CD4-positive, alpha-beta T cell treated with Interleukin-4 for 1 hour (primary cell): ENCODE measurements around the gene WWC2.
"Not testable (repeated sequence)": the region's sequence is repeated elsewhere in the genome, so short reads cannot be mapped to it uniquely, and the experiment has no call there.

Experiments used
- DNase-seq, 2 donors: peaks; one replicate each; pipeline ENCODE4 v3.0.0-alpha.2; 2020 to 2022

Gene WWC2

DNA sequence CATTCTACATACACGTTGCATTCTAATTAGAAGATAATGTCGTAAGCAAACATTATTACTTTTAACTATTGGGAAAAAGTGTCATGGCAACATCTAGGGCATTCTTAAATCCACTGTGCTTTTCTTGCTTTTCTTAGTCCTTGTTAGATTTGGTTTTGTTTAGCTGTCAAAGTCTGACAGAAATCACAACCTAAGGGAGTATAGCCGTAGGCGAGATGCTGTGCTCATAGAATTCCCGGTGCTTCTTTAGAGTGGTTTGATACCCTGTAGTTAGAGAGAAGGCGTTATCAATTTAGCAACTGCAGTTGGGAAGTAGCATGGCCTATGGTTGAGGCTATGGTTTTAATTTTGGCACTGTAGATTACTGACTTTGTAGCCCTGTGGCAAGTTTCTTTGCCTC, 45.7 kb downstream of the WWC2 start:
- DNase-seq: no peak

- DNase-seq: no peak
These were observed 46.7 kb downstream of the WWC2 start for GRCh38 chr4:183145773-183146172.

- DNase-seq: no peak
These were observed 47.4 kb downstream of the WWC2 start for GRCh38 chr4:183146478-183146877.

DNA sequence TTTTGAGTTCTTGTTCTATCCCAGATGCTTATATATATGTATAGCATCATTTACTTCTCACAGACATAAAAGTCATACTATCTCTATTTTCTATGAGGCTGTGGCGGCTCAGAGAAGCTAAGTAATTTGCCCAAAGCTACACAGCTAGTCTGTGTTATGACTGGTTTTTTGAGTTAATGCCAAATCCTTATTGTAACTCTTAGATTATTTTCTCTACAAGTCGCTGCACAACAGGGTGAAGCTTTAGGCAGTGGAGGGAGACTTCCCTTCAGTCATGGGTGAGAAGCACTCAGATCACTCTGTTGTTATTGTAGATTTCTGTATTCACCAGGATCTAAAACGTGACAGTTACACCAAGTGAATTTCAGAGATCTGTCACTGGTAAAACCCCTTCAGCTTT, 48.1 kb downstream of the WWC2 start:
- DNase-seq: no peak

DNA sequence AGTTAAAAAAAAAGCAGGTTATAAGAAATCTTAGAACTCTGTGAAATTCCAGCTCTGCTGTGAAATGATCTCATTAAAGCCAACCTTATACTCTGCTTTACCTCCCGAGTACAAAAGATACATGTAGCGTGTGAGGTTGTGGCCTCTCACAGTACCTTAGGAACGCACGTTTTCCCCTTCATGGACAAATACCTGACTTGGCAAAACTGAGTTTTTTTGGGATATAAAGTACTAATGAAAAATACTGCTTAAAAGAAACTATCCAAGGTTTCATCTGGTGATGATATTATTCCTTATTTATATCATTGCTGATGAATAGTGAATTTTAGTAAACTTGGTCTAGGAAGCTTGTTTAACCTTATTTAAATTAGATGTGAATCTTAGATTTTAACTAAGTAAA, 48.9 kb downstream of the WWC2 start:
- DNase-seq: no peak

DNA sequence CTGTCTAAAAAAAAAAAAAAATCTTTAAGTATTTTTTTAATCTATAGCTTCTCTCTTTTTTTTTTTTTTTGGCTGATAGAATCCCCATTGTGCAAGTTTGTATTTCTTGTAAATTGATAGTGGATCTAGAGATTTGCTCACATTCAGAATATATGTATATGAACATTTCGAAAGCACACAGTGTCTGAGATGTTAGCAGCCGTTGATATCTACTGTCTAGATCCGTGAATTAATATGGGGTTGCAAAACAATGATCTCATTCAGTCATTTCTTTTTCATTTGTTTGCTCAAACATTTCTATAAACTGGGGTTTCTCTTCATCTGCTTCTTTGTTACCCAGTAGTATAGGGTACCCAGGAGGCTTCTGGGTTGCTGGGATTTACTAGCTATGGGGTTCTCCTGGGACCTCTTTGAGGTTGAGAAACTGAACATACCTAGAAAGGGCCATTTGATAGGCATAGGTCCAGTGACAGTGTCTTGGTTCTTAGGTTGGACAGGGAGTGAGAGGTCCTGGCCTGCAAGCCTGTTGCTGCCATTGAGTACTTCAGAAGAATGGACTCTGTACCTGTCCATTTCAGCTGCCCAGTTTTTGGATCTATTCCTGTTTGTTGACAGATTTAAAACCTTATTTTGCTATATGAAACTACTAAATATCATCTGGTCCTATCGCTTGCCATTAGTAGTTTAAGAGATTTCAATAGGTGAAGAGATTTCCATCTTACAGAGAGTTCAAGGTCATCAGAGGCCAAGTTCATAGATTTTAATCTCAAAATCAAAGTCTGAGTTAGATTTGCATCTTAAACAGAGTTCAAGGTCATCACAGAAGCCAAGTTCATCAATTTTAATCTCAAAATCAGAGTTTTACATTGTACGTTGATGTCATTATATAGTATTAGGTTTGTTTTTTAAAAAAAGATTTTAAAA, 50.8 kb downstream of the WWC2 start:
- no peak for DNase-seq

DNA sequence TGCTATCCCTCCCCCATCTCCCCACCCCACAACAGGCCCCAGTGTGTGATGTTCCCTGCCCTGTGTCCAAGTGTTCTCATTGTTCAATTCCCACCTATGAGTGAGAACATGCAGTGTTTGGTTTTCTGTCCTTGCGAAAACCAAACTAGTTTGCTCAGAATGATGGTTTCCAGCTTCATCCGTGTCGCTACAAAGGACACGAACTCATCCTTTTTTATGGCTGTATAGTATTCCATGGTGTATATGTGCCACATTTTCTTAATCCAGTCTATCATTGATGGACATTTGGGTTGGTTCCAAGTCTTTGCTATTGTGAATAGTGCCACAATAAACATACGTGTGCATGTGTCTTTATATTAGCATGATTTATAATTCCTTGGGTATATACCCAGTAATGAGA, 51.6 kb downstream of the WWC2 start:
- not testable (repeated sequence) for DNase-seq

DNA sequence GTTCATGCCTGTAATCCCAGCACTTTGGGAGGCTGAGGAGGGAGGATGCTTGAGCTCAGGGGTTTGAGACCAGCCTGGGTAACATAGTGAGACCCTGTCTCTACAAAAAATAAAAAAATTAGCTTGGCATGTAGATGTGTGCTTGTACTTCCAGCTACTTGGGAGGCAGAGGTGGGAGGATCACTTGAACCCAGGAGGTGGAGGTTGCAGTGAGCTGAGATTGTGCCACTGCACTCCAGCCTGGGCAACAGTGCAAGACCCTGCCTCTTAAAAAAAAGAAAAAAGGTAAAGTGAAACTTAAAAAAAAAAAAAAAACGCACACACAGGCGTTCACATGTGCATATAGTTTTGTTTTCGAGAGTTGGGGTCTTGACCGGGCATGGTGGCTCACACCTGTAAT, 53.2 kb downstream of the WWC2 start:
- DNase-seq: not testable (repeated sequence)

DNA sequence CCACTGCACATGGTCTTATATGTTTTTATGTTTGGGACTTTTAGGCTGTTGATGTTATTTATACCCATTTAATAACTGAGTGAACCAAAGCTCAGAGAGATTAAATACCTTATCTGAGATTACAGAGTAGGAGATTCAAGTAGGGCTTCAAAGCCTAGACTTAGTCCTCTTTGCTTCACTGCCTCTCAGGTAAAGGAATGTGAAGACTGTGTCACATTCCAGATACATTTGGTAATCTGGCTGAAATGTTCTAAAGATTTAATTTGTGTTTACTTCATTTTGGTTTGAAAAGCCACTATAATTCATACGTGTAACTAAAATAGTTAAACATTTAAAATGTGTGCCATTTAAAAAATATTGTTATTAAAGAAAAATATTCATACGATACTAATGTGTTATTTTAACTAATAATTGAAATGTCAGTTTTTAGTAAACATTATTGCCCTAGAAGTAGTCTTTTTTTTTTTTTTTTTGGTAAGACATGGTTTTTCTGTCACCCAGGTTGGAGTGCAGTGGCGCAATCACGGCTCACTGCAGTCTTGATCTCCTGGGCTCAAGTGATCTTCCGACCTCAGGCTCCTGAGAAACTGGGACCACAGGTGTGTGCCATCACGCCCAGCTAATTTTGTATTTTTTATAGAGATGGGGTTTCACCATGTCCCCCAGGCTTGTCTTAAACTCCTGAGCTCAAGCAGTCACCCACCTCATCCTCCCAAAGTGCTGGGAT, 54.3 kb downstream of the WWC2 start:
- DNase-seq: no peak

GRCh38 chr4:183154701-183155391, 55.8 kb downstream of the WWC2 start:
- DNase-seq: no peak

- DNase-seq: no peak
These were observed 56.6 kb downstream of the WWC2 start for GRCh38 chr4:183155450-183156184.

DNA sequence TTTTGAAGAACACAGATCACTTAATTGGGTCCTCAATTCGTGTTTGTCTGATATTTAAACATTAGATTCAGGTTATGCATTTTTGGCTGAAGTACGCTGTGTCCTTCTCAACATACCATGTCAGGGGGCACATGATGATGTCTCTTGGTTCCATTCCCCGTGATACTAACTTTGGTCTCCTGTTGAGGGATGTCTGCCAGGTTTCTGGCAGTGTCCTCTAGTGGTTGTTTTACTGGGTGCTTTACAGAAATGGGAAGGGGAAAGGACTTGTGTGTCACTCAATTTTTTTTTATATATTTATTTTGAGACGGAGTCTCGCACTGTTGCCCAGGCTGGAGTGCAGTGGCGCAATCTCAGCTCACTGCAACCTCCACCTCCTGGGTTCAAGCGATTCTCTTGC, 58.2 kb downstream of the WWC2 start:
- DNase-seq: no peak

GRCh38 chr4:183158062-183158461, 59.0 kb downstream of the WWC2 start:
- DNase-seq: no peak

DNA sequence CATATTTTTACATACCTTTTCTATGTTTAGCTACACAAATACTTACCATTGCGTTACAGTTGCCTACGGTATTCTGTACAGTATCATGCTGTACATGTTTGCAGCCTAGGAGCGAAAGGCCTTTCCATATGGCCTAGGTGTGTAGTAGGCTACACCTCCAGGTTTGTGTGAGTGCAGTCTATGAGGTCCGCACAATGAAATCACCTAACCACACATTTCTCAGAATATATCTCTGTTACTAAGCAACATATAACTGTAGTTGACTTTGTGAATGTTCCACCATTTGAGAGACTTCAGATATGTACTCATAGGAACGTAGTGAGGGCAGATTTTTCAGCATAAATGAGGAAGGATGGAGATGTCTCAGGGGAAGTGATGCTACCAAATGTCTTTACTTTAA, 62.6 kb downstream of the WWC2 start:
- DNase-seq: no peak

DNA sequence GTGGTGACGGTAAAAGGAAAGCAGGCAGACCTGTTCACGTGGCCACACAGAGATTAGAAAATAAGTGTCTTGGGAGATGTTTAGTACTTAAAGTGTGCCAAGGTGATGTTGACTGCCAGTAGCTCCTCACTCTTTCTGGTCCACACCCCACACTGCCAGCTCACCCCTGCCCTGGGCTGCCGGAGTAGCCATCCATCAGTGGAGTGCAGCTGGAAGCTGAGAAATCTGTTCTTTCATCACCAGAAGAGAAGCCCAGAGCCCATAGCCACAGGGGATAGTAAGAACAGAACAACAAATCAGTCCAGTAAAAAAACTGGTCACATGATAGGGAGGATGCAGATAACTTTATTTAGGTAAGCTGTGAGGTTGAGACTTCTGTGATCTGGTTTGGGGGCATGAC, 64.1 kb downstream of the WWC2 start:
- DNase-seq: no peak

GRCh38 chr4:183164963-183165362, 65.9 kb downstream of the WWC2 start:
- no peak for DNase-seq

DNA sequence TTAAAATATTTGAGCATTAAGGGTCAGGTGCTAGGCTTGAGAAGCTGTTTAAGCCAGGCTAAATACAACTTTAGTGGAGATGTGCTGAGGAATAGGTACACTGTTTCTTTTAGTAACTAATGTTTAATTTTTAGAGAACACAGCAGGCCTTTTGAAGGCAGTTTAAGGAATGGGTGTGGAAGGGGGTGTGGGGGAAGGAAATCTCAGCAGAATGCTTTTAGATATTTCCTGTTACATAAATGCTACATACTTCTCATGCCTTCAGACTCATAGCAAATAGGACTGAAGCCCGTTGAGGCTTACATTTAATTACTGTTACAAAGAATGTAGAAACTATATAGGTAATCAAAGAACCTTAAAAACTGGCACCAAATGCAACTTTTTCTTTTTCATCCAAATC, 66.3 kb downstream of the WWC2 start:
- no peak for DNase-seq

- DNase-seq: no peak
These were observed 71.8 kb downstream of the WWC2 start for GRCh38 chr4:183170894-183171293.

DNA sequence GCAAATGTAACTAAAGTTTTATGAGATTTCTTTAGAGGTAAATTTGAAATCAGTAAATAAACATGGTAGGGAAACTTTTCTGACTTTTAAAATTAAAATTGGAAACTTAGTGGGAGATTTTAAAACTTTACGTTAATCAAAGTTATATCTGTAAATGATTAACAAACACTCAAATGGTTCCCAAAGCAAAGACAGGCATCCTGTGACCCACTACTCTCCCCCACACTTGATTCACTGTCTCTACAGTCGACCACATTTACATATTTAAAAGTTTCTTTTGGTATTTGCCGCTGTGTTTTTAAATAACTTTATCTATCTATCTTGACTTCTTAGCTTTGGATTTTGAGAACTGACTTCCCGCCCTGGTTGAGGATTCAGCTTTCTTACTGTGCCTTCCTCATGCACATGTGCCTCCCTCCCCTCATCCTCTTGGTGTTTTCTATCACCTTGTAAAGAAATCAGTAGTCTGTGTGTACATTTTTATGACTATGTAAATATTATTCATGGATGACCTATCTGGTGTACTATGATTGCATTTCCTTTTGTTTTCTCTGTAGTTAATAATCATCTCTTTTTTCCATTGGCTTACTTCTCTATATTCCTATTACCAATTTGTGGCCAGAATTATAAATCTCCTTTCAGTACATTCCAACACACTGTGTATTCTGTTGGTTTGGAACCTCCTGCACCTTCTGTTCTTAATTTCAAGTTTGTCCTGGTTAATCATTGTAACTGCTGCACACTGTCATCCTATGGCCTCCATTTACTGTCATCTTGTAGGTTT, 72.6 kb downstream of the WWC2 start:
- no peak for DNase-seq

DNA sequence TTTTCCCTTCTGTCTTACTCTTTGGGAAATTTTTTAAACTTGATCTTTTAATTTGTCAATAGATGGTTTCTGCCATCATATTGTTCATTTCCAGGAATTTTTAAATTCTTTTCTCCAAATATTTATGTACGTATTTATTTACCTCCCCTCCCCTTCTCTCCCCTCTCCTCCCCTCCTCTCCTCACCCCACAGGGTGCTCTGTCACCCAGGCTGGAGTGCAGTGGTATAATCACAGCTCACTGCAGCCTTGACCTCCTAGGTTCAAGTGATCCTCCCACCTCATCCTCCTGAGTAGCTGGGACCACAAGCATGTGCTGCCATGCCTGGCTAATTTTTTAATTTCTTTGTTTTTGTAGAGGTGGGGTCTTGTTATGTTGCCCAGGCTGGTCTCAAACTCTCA, 73.8 kb downstream of the WWC2 start:
- no peak for DNase-seq

DNA sequence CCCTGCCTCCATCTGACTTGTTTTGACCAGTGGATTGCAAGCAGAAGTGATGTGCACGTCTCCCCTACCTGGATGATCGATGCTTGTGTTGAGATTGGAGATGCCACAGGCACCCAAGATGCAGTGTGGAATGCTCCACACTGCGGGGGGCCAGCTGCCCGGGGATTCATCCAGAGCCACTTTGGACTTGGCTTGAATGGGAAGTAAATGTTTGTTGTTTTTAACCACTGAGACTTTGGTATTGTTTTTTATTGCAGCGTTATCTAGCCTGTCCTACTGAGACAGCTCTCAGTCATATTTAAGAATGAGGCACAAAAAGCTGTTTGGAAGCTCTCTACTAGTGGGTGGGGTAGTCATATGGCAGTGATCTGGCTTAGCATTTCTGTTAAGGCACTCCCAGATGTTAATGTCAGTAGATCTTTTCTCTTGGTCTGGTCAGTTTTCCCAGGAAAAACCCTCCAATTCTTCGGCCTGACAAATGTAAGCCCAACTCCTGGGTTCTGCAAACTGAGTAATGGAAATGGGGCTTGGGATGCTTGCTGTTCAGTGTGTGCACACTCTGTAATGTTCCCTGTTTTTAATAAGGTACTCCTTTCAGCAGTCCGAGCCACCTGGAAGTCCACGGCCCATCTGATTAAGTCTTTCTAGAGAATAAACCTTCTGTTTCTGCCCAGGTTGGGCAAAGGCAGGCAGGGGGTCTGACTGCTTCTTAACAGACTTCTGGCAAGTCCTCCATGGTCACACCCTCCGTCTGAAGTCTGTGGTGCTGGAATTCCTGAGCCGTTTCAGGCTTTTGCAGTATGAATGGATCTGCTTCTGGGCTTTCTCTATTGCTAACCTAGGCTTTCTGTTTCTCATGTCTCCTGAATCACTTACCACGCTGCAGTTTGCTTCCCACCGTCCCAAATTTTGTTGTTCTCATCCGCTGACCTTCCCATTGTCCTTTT, 74.8 kb downstream of the WWC2 start:
- no peak for DNase-seq
